C4-2B (cell line): ENCODE data around the gene COX6B2.
"Not testable (repeated sequence)": the region's sequence is repeated elsewhere in the genome, so short reads cannot be mapped to it uniquely, and the experiment has no call there.

Experiments
- ZFX ChIP-seq: fragments of 450-650 bp; IDR thresholded peaks from 2 replicates; pipeline ENCODE4 v1.6.1; 2017
- TF ChIP-seq, protein P1 (sequence below): fragments of 450-650 bp; conservative IDR thresholded peaks from 2 replicates; pipeline ENCODE4 v1.5.1; 2017; ENCODE audit warnings: mild to moderate bottlenecking

DNA sequence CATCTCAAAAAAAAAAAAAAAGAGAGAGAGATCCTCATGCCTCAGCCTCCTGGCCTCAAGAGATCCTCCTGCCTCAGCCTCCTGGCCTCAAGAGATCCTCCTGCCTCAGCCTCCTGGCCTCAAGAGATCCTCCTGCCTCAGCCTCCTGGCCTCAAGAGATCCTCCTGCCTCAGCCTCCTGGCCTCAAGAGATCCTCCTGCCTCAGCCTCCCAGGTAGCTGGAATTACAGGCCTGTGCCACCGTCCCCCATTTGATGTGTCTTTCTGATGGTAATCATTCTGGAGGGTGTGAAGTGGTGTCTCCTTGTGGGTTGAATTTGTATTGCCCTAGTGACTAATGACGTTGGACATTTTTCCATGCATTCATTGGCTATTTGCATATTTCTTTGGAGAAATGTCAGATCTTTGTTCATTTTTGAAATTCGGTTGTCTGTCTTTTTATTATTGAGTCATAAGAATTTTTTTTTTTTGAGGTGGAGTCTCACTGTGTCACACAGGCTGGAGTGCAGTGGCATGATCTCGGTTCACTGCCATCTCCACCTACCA lies 25.7 kb downstream of the COX6B2 start:
- TF ChIP-seq, protein P1, sequence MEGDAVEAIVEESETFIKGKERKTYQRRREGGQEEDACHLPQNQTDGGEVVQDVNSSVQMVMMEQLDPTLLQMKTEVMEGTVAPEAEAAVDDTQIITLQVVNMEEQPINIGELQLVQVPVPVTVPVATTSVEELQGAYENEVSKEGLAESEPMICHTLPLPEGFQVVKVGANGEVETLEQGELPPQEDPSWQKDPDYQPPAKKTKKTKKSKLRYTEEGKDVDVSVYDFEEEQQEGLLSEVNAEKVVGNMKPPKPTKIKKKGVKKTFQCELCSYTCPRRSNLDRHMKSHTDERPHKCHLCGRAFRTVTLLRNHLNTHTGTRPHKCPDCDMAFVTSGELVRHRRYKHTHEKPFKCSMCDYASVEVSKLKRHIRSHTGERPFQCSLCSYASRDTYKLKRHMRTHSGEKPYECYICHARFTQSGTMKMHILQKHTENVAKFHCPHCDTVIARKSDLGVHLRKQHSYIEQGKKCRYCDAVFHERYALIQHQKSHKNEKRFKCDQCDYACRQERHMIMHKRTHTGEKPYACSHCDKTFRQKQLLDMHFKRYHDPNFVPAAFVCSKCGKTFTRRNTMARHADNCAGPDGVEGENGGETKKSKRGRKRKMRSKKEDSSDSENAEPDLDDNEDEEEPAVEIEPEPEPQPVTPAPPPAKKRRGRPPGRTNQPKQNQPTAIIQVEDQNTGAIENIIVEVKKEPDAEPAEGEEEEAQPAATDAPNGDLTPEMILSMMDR = not testable (repeated sequence)
- TF ChIP-seq ZFX = not testable (repeated sequence)
